ENCODE results near the gene CTSV.
"Not testable (repeated sequence)": the region's sequence is repeated elsewhere in the genome, so short reads cannot be mapped to it uniquely, and the experiment has no call there.

The CTSV gene

GRCh38 chr9:97059626-97060025 is 20.7 kb upstream of the CTSV start:
- no peak for DNase-seq (ENCODE audit: low read depth)
- TF ChIP-seq CTCF (conservative IDR thresholded peaks at IDR 0.05; ENCODE audit: control insufficient read depth, insufficient read depth, low read depth, low read length): no peak
- H3K4me3 ChIP-seq (ENCODE audit: control insufficient read depth, low read depth, low read length): no peak overlapping the region

GRCh38 chr9:97057651-97058050 is 18.7 kb upstream of the CTSV start:
- no peak for DNase-seq (ENCODE audit: low read depth)
- TF ChIP-seq CTCF (conservative IDR thresholded peaks at IDR 0.05; ENCODE audit: control insufficient read depth, insufficient read depth, low read depth, low read length): no peak

GRCh38 chr9:97055891-97056290 is 16.9 kb upstream of the CTSV start:
- H3K4me3 ChIP-seq (ENCODE audit: control insufficient read depth, low read depth, low read length); DNase-seq (ENCODE audit: low read depth): not testable (repeated sequence)

More at GRCh38 chr9:97057651-97058050, 18.7 kb upstream of the CTSV start:
- H3K4me3 ChIP-seq (ENCODE audit: control insufficient read depth, low read depth, low read length): no peak overlapping the region

GRCh38 chr9:97053717-97054116 is 14.8 kb upstream of the CTSV start:
- no peak for DNase-seq (ENCODE audit: low read depth)
- TF ChIP-seq CTCF (conservative IDR thresholded peaks at IDR 0.05; ENCODE audit: control insufficient read depth, insufficient read depth, low read depth, low read length): no peak
- H3K4me3 ChIP-seq (ENCODE audit: control insufficient read depth, low read depth, low read length): no peak overlapping the region

- TF ChIP-seq CTCF (conservative IDR thresholded peaks at IDR 0.05; ENCODE audit: control insufficient read depth, insufficient read depth, low read depth, low read length): no peak
- H3K4me3 ChIP-seq (ENCODE audit: control insufficient read depth, low read depth, low read length): no peak overlapping the region
- DNase-seq (ENCODE audit: low read depth): no peak
Measured at GRCh38 chr9:97052735-97053134, 13.8 kb upstream of the CTSV start.

- no peak for TF ChIP-seq CTCF (conservative IDR thresholded peaks at IDR 0.05; ENCODE audit: control insufficient read depth, insufficient read depth, low read depth, low read length)
- DNase-seq (ENCODE audit: low read depth): peak; percentile 20
Measured at GRCh38 chr9:97046228-97046627, 7.3 kb upstream of the CTSV start.

GRCh38 chr9:97045300-97045699 is 6.4 kb upstream of the CTSV start:
- DNase-seq (ENCODE audit: low read depth): no peak
- no peak for TF ChIP-seq CTCF (conservative IDR thresholded peaks at IDR 0.05; ENCODE audit: control insufficient read depth, insufficient read depth, low read depth, low read length)
- no peak overlapping the region for H3K4me3 ChIP-seq (ENCODE audit: control insufficient read depth, low read depth, low read length)

More at GRCh38 chr9:97046228-97046627, 7.3 kb upstream of the CTSV start:
- H3K4me3 ChIP-seq (ENCODE audit: control insufficient read depth, low read depth, low read length): no peak overlapping the region
